VCaP (cell line): ENCODE data around the gene ELAVL3.
A peak's percentile ranks its signal among the peaks of the same experiment; 100 is the strongest.

Experiments used
- H3K27ac ChIP-seq: fragments of 450-650 bp; 2 replicates; pipeline ENCODE4 v1.5.1; 2017
- CTCF ChIP-seq: fragments of 450-650 bp; conservative IDR thresholded peaks from 2 replicates; pipeline ENCODE4 v1.5.1; 2017; ENCODE audit warnings: mild to moderate bottlenecking, moderate library complexity

Gene ELAVL3

DNA sequence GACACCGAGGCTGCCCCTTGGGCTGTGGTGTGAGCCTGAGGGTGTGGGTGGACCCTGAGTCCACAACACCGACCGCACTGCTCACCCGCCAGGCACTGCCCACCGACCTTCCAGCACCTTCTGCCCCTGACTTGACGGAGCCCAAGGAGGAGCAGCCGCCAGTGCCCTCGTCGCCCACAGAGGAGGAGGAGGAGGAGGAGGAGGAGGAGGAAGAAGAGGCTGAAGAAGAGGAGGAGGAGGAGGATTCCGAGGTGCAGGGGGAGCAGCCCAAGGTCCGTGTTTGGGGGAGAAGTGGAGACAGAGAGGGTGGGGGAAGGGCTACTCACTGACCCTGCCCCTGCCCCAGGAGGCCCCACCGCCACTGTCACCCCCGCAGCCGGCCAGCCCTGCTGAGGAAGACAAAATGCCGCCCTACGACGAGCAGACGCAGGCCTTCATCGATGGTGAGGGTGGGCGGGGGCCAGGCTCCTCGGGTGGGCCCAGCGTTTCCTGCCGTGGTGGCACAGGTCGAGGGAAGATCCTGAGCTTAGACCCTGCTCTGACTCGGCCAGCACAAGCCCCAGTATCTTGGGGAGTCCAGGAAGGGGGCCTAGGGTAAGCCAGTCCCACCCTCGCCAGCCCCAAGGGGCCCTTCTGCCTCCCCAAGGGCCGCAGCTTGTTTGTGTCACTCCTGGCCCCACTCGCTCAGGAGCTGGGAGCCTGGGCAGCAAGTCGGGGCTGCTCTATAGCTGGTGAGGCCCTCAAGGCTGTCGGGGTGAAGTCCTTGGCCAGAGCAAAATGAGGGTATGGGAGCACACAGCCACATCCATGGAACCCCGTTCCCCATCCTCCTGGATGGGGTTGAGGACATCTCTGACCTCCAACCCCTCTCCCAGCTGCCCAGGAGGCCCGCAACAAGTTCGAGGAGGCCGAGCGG, 33.2 kb downstream of the ELAVL3 start:
- H3K27ac ChIP-seq = no peak overlapping the region
- no peak for TF ChIP-seq CTCF

DNA sequence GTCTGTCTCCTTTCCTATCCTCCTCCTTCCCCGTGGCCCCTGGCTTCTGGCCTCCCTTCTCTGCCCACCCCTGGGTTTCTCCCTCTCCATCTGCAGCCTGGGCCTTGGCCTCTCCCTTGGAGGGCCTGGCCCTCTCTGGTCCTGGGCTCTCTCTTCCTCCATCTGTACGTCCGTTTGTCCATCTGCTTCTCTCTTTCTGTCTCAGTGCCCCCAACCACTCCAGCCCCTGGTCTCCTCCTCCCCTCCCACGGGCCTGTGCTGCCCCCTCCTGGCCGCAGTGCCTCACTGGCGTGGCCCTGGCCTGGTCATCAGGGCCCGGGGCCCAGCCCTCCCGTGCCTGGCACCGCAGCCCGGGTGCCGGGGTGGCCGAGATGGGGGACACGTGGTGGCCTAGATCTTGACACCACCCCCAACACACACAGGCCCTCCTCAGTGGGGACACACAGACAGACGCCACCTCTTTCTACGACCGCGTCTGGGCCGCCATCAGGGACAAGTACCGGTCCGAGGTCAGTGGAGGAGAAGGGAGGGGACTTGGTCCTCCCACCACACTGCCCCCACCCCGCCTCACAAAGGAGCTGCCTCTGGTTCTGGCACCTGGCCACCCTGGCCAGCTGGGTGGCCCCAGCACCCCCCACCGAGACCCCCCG, 34.1 kb downstream of the ELAVL3 start:
- H3K27ac ChIP-seq = no peak overlapping the region
- TF ChIP-seq CTCF = peak; percentile 86

DNA sequence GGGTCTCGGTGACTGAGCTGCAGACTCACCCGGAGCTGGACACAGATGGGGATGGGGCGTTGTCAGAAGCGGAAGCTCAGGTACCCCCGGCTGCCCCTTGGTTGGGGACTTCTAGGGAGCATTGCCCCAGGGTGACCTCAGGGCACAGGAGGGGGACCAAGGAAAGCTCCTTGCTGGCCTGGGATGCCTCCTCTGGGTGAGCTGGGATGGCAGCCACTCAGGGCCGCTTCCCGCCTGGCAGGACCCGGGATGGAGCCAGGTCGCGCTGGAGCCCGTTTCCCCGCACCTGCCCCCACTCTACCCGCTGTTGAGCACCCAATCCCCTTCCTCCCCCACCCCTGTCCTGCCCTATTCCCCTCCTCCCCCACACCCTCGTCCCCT, 34.6 kb downstream of the ELAVL3 start:
- H3K27ac ChIP-seq = no peak overlapping the region
- TF ChIP-seq CTCF = no peak

GRCh38 chr19:11445141-11445540, 35.7 kb downstream of the ELAVL3 start:
- no peak for TF ChIP-seq CTCF
- no peak overlapping the region for H3K27ac ChIP-seq

- H3K27ac ChIP-seq = no peak overlapping the region
- TF ChIP-seq CTCF = no peak
Measured at GRCh38 chr19:11444059-11444458, 36.8 kb downstream of the ELAVL3 start.

GRCh38 chr19:11437955-11438354, 42.9 kb downstream of the ELAVL3 start:
- H3K27ac ChIP-seq = no peak overlapping the region
- TF ChIP-seq CTCF = no peak

DNA sequence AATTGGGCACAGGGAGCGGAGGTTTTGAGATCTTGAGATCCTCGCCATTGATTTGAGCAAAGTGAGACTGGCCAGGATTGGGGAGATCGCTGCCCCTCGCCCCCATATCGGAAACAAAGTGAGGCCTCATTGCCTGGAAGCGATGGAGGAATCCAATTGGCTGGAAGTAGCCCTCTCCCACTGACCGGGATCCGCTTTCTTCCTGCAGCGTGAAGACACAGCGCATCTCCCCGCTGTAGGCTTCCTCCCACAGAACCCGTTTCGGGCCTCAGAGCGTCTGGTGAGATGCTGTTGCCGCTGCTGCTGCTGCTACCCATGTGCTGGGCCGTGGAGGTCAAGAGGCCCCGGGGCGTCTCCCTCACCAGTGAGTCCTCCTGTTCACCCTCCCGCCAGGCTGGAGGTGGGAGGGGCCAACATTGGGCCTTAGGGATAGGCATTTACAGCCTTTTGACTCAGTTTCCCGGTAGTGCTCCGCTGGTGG, 45.0 kb downstream of the ELAVL3 start:
- peak overlapping the region; percentile 70 for H3K27ac ChIP-seq
- TF ChIP-seq CTCF = no peak
